ENCODE data around the gene PKDCC. TPM values are rescaled to one million over a fixed set of nuclear protein-coding genes. Genes with fewer than 3 reads are reported as not detected.
"Not testable (repeated sequence)": the region's sequence is repeated elsewhere in the genome, so short reads cannot be mapped to it uniquely, and the experiment has no call there.

Gene PKDCC
- total and polyA plus RNA-seq, 8 donors: 8.1 to 60.9 (median 24.5) TPM

DNA sequence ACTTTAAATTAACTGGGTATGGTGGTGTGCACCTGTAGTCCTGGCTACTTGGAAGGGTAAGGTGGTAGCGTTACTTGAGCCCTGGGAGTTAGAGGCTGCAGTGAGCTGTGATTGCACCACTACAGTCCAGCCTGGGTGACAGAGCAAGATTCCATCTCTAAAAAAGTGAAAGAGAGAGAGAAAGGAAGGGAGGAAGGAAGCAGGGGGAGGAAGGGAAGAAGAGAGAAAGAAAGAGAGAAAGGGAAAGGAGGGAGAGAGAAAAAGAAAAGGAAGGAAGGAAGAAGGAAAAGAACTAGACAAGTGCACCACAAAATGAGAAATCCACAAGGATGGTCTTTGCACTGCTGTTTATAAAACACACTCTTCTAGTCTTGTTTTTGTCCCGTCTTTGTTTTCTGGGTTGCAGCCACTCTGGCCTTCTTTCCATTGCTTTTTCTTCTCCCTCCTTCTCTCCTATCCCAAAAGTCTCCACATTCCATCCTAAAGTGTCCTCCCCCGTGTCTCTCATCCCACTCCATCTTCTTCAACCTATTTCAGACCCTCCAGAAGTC is 32.0 kb downstream of the PKDCC start:
- 62 to 68% methylated on average over 3 of the region's 3 CpGs for WGBS, 2 donors
- FAIRE-seq (no peak), ATAC-seq (no peak), DNase-seq (no peak)
- no peak overlapping the region for H3K27ac ChIP-seq
- intact Hi-C loops (cut with DNase I): loop anchor here in 1 of 3 donors (5.0 kb wide), 2 partner anchors 208 to 228 kb away; no protein-coding TSS in a partner anchor
- H3K9me3 ChIP-seq: no peaks in the 10 kb centered on the region
- H3K36me3 ChIP-seq: no peaks in the 10 kb centered on the region
- H3K27me3 ChIP-seq: no peaks in the 10 kb centered on the region
- TF ChIP-seq, protein P1, sequence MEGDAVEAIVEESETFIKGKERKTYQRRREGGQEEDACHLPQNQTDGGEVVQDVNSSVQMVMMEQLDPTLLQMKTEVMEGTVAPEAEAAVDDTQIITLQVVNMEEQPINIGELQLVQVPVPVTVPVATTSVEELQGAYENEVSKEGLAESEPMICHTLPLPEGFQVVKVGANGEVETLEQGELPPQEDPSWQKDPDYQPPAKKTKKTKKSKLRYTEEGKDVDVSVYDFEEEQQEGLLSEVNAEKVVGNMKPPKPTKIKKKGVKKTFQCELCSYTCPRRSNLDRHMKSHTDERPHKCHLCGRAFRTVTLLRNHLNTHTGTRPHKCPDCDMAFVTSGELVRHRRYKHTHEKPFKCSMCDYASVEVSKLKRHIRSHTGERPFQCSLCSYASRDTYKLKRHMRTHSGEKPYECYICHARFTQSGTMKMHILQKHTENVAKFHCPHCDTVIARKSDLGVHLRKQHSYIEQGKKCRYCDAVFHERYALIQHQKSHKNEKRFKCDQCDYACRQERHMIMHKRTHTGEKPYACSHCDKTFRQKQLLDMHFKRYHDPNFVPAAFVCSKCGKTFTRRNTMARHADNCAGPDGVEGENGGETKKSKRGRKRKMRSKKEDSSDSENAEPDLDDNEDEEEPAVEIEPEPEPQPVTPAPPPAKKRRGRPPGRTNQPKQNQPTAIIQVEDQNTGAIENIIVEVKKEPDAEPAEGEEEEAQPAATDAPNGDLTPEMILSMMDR (IDR thresholded peaks at IDR 0.05): no peak
- no peaks in the 10 kb centered on the region for H3K4me1 ChIP-seq
- H3K4me3 ChIP-seq: no peak overlapping the region

DNA sequence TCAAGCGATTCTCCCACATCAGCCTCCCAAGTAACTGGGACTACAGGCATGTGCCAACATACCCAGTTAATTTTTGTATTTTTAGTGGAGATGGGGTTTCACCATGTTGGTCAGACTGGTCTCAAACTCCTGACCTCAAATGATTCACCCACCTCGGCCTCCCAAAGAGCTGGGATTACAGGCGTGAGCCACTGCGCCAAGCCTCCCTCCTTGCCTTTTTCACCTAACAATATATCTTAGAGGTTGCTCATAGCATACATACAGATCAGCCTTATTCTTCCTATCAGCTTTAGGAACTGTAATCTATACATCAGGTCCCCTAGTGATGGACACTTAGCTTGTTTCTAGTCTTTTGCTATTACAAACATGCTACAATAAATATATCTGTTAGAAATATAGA is 33.3 kb downstream of the PKDCC start:
- not testable (repeated sequence) for H3K27ac ChIP-seq, H3K4me1 ChIP-seq, H3K9me3 ChIP-seq, H3K27me3 ChIP-seq, FAIRE-seq, H3K4me3 ChIP-seq, ATAC-seq, DNase-seq, H3K36me3 ChIP-seq
- WGBS, 2 donors: 91 to 93% methylated on average over 4 of the region's 4 CpGs
- intact Hi-C loops (cut with DNase I): loop anchor here in 1 of 3 donors (5.0 kb wide), 2 partner anchors 209 to 229 kb away; no protein-coding TSS in a partner anchor

DNA sequence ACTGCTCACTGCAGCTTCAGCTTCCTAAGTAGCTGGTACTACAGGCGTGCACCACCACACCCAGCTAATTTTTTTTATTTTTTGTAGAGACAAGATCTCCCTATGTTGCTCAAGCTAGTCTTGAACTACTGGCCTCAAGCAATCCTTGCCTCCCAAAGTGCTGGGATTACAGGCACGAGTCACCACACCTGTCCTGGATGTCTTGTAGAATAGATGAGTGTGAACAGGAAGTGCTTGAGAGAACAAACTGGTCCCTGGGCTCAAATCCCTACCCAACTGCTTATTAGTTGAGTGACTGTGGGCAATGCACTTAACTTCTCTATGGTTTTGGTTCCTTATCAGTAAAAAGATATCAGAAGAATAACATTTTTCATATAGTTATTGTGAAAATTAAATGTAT is 34.2 kb downstream of the PKDCC start:
- Histone ChIP-seq H3K4me1 (no peaks in the 10 kb centered on the region), H3K4me3 (no peak overlapping the region), H3K27me3 (no peaks in the 10 kb centered on the region), H3K27ac (no peak overlapping the region), H3K9me3 (no peaks in the 10 kb centered on the region), H3K36me3 (no peaks in the 10 kb centered on the region)
- 89 to 93% methylated on average over 2 of the region's 2 CpGs for WGBS, 2 donors
- intact Hi-C loops (cut with DNase I): loop anchor here in 1 of 3 donors (5.0 kb wide), 2 partner anchors 210 to 230 kb away; no protein-coding TSS in a partner anchor
- DNase-seq (no peak), FAIRE-seq (no peak), ATAC-seq (no peak)
- TF ChIP-seq, protein P1 (IDR thresholded peaks at IDR 0.05): no peak

DNA sequence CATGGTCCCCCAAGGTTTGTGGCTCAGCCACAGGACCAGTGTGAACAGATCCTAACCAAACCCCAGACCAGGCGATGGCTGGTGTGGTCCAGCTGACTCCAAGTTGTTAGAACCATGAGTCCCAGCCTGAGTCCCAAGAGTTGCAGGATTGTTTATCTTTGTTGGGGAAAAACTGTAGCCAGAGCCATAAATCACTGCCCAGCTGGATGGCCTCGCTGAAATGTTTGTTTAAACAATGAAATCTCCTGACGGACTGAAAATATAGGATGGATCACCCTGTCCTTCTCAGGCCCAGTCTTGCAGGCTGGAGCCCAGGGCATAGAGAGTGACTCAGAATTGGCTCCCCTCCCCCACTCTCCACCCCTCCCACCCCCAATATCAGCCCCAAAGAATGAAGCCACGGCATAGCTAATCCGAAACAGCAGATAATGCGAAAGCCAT is 36.4 kb downstream of the PKDCC start:
- TF ChIP-seq, protein P1 (IDR thresholded peaks at IDR 0.05): no peak
- H3K9me3 ChIP-seq: no peaks in the 10 kb centered on the region
- ATAC-seq: peak in 3 of 4 donors; percentile 9 to 53 (median 44)
- intact Hi-C loops (cut with DNase I): loop anchor here in 1 of 3 donors (5.0 kb wide), 2 partner anchors 212 to 232 kb away; no protein-coding TSS in a partner anchor
- WGBS, 2 donors: 33 to 44% methylated on average over 6 of the region's 6 CpGs
- no peaks in the 10 kb centered on the region for H3K4me1 ChIP-seq
- no peaks in the 10 kb centered on the region for H3K27me3 ChIP-seq
- H3K4me3 ChIP-seq: no peak overlapping the region
- no peak for FAIRE-seq
- H3K27ac ChIP-seq: no peak overlapping the region
- DNase-seq: peak in 1 of 6 donors; percentile 21
- H3K36me3 ChIP-seq: no peaks in the 10 kb centered on the region

DNA sequence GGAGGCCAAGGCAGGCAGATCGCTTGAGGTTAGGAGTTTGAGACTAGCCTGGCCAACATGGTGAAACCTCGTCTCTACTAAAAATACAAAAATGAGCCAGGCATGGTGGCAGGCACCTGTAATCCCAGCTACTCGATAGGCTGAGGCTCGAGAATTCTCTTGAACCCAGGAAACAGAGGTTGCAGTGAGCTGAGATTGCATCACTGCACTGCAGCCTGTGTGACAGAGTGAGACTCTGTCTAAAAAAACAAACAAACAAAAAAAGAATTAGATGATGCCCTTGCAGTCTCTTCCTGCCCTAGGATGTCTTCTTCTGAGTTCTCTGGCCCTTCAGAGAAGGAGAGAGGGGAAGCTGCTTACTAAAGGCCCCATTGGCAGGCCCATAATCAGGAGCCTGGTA is 37.2 kb downstream of the PKDCC start:
- not testable (repeated sequence) for H3K27me3 ChIP-seq, FAIRE-seq, H3K36me3 ChIP-seq, DNase-seq, H3K9me3 ChIP-seq, H3K4me3 ChIP-seq, H3K4me1 ChIP-seq, H3K27ac ChIP-seq, ATAC-seq
- WGBS, 2 donors: 72 to 80% methylated on average over 4 of the region's 4 CpGs
- intact Hi-C loops (cut with DNase I): loop anchor here in 2 of 3 donors (5.0 kb wide), 3 partner anchors 213 to 233 kb away; no protein-coding TSS in a partner anchor
